ENCODE measurements around the gene CHMP4A. TPM values are rescaled to one million over a fixed set of nuclear protein-coding genes. Genes with fewer than 3 reads are reported as not detected.

The CHMP4A gene
- total and polyA plus RNA-seq, 2 donors (not counting 1 experiment from before 2014, with no cell fraction given), result 91.2 to 103 TPM

GRCh38 chr14:24255931-24256711, 42.8 kb upstream of the CHMP4A start:
- no peak for DNase-seq
- H3K79me2 ChIP-seq (ENCODE audit: control insufficient read depth, insufficient read depth, low read length), result no peaks in the 10 kb centered on the region
- Mint-ChIP-seq H3K4me1 (no peaks in the 10 kb centered on the region), H3K9me3 (ENCODE audit: insufficient read depth) (no peaks in the 10 kb centered on the region), H3K27ac (no peak overlapping the region), H3K27me3 (no peaks in the 10 kb centered on the region), H3K4me3 (no peak overlapping the region)
- H2AFZ ChIP-seq (ENCODE audit: insufficient read depth, low read depth, low read length, poor library complexity, severe bottlenecking), result no peak overlapping the region
- H3K4me3 ChIP-seq (ENCODE audit: control extremely low read depth in 1 of 5, extremely low read depth in 1 of 5, insufficient read depth in 1 of 5, low read depth in 2 of 5, low read length in 4 of 5), result no peak overlapping the region
- H3K4me2 ChIP-seq (replicated peaks; ENCODE audit: low read depth, low read length, poor library complexity, severe bottlenecking), result no peak overlapping the region
- H3K27ac ChIP-seq (ENCODE audit: low read length in 2 of 2), result no peak overlapping the region
- ChIA-PET CTCF (interaction anchor here (0.6 to 0.8 kb wide), 2 partner anchors 9 to 34 kb away, joined by 3 read pairs; no protein-coding TSS in a partner anchor), POLR2A (no interaction called here)
- no peak for ATAC-seq (ENCODE audit: low read depth)
- no peaks in the 10 kb centered on the region for H3K27me3 ChIP-seq (replicated peaks in 1 of 4; ENCODE audit: control extremely low read depth in 1 of 4, control insufficient read depth in 3 of 4, insufficient read depth in 4 of 4, low read length in 3 of 4)
- intact Hi-C loops (cut with micrococcal nuclease), result no loop called here
- H3K9me3 ChIP-seq (ENCODE audit: control extremely low read depth in 1 of 3, control insufficient read depth in 2 of 3, insufficient read depth in 1 of 3, low read length in 2 of 3), result no peaks in the 10 kb centered on the region
- H3K36me3 ChIP-seq (replicated peaks in 1 of 2; ENCODE audit: control extremely low read depth in 1 of 2, control insufficient read depth in 1 of 2, extremely low read depth in 1 of 2, insufficient read depth in 2 of 2, low read length in 1 of 2), result peaks cover 0 to 28% of the 10 kb centered on the region in 2 experiments
- H3K4me1 ChIP-seq (ENCODE audit: control insufficient read depth in 2 of 2, insufficient read depth in 2 of 2, low read length in 2 of 2), result no peaks in the 10 kb centered on the region
- 94% methylated on average over 8 of the region's 12 CpGs for WGBS (ENCODE audit: insufficient coverage)
- H4K20me1 ChIP-seq (ENCODE audit: control insufficient read depth, insufficient read depth, low read length, poor library complexity, severe bottlenecking), result no peaks in the 10 kb centered on the region
- TF ChIP-seq EZH2 (IDR thresholded peaks at IDR 0.05; ENCODE audit: borderline replicate concordance, insufficient read depth, low read depth, low read length, poor library complexity, severe bottlenecking) (no peak), CTCF (IDR thresholded peaks at IDR 0.05) (no peak)
- no peak overlapping the region for H3K9ac ChIP-seq (ENCODE audit: low read length)

GRCh38 chr14:24255438-24255837, 42.1 kb upstream of the CHMP4A start:
- ATAC-seq (ENCODE audit: low read depth) (no peak), DNase-seq (no peak)
- no peak overlapping the region for H3K27ac Mint-ChIP-seq
- Histone ChIP-seq H2AFZ (ENCODE audit: insufficient read depth, low read depth, low read length, poor library complexity, severe bottlenecking) (no peak overlapping the region), H3K27me3 (replicated peaks in 1 of 4; ENCODE audit: control extremely low read depth in 1 of 4, control insufficient read depth in 3 of 4, insufficient read depth in 4 of 4, low read length in 3 of 4) (no peaks in the 10 kb centered on the region), H3K4me2 (replicated peaks; ENCODE audit: low read depth, low read length, poor library complexity, severe bottlenecking) (no peak overlapping the region), H3K36me3 (replicated peaks in 1 of 2; ENCODE audit: control extremely low read depth in 1 of 2, control insufficient read depth in 1 of 2, extremely low read depth in 1 of 2, insufficient read depth in 2 of 2, low read length in 1 of 2) (peaks cover 0 to 28% of the 10 kb centered on the region in 2 experiments), H3K79me2 (ENCODE audit: control insufficient read depth, insufficient read depth, low read length) (no peaks in the 10 kb centered on the region), H4K20me1 (ENCODE audit: control insufficient read depth, insufficient read depth, low read length, poor library complexity, severe bottlenecking) (no peaks in the 10 kb centered on the region), H3K9ac (ENCODE audit: low read length) (no peak overlapping the region), H3K4me3 (ENCODE audit: control extremely low read depth in 1 of 5, extremely low read depth in 1 of 5, insufficient read depth in 1 of 5, low read depth in 2 of 5, low read length in 4 of 5) (no peak overlapping the region), H3K9me3 (ENCODE audit: control extremely low read depth in 1 of 3, control insufficient read depth in 2 of 3, insufficient read depth in 1 of 3, low read length in 2 of 3) (no peaks in the 10 kb centered on the region), H3K27ac (ENCODE audit: low read length in 2 of 2) (no peak overlapping the region), H3K4me1 (ENCODE audit: control insufficient read depth in 2 of 2, insufficient read depth in 2 of 2, low read length in 2 of 2) (no peaks in the 10 kb centered on the region)
- TF ChIP-seq CTCF (IDR thresholded peaks at IDR 0.05), result no peak
- no peak for TF ChIP-seq EZH2 (IDR thresholded peaks at IDR 0.05; ENCODE audit: borderline replicate concordance, insufficient read depth, low read depth, low read length, poor library complexity, severe bottlenecking)
- no peaks in the 10 kb centered on the region for H3K9me3 Mint-ChIP-seq (ENCODE audit: insufficient read depth)
- ChIA-PET CTCF (interaction anchor here (0.6 kb wide), 1 partner anchor 9 kb away, joined by 3 read pairs; no protein-coding TSS in a partner anchor), POLR2A (no interaction called here)
- no peak overlapping the region for H3K4me3 Mint-ChIP-seq
- no peaks in the 10 kb centered on the region for H3K27me3 Mint-ChIP-seq
- 97% methylated on average over 6 of the region's 8 CpGs for WGBS (ENCODE audit: insufficient coverage)
- intact Hi-C loops (cut with micrococcal nuclease), result no loop called here
- no peaks in the 10 kb centered on the region for H3K4me1 Mint-ChIP-seq

All from B cell (primary cell).